Measurements from ENCODE around the gene TMEM253.

DNA sequence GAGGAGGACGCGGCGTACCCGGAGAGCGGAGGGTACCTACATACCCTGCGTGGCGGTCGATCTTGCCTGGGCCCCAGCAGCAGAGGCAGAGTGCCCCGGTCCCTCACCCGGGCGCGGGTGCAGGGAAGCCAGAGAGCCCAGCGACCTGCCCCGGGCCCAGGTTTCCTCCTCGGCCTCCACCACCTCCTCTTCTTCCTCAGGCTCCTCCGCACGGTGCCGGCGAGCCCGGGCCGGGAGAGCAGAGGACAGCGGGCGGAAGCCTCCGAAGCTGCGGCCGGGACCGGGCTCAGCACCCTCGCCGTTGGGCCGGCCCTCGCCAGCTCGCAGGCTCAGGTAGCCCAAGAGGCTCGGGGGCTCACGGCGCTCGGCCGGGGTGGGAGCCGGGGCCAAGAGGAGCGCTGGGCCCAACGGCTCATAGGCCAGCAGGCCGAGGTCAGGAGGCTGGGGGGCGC lies 9.0 kb upstream of the TMEM253 start:
- TF ChIP-seq, protein P1, sequence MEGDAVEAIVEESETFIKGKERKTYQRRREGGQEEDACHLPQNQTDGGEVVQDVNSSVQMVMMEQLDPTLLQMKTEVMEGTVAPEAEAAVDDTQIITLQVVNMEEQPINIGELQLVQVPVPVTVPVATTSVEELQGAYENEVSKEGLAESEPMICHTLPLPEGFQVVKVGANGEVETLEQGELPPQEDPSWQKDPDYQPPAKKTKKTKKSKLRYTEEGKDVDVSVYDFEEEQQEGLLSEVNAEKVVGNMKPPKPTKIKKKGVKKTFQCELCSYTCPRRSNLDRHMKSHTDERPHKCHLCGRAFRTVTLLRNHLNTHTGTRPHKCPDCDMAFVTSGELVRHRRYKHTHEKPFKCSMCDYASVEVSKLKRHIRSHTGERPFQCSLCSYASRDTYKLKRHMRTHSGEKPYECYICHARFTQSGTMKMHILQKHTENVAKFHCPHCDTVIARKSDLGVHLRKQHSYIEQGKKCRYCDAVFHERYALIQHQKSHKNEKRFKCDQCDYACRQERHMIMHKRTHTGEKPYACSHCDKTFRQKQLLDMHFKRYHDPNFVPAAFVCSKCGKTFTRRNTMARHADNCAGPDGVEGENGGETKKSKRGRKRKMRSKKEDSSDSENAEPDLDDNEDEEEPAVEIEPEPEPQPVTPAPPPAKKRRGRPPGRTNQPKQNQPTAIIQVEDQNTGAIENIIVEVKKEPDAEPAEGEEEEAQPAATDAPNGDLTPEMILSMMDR (IDR thresholded peaks at IDR 0.05): no peak
- no peak for TF ChIP-seq POLR2A (IDR thresholded peaks at IDR 0.05)

Measured in esophagus squamous epithelium (tissue), 4 donors.